ENCODE measurements around the gene HPSE2. TPM values are rescaled to one million over a fixed set of nuclear protein-coding genes. Genes with fewer than 3 reads are reported as not detected.

Gene HPSE2
- total RNA-seq, 1 experiment from 2014 or later: 0.05 TPM

GRCh38 chr10:98611436-98611835, 624.2 kb downstream of the HPSE2 start:
- Histone ChIP-seq H3K9me2 (ENCODE audit: insufficient read depth) (no peaks in the 10 kb centered on the region), H3K79me2 (ENCODE audit: insufficient read depth, low read length) (no peaks in the 10 kb centered on the region), H3K27ac (ENCODE audit: low read depth, low read length) (no peak overlapping the region), H3K27me3 (ENCODE audit: insufficient read depth, low read length) (peaks cover 47% of the 10 kb centered on the region), H3K4me2 (ENCODE audit: low read length) (no peak overlapping the region), H3K36me3 (ENCODE audit: control insufficient read depth in 1 of 2, insufficient read depth in 2 of 2, low read length in 2 of 2) (no peaks in the 10 kb centered on the region), H3K4me3 (replicated peaks in 1 of 2; ENCODE audit: low read depth in 1 of 2, low read length in 2 of 2) (no peak overlapping the region), H3K9me3 (ENCODE audit: control insufficient read depth in 1 of 2, insufficient read depth in 1 of 2, low read depth in 1 of 2, low read length in 2 of 2) (no peaks in the 10 kb centered on the region), H3K4me1 (ENCODE audit: control insufficient read depth in 1 of 2, insufficient read depth in 2 of 2, low read length in 2 of 2) (no peaks in the 10 kb centered on the region), H4K20me1 (ENCODE audit: insufficient read depth) (no peaks in the 10 kb centered on the region), H3K9ac (ENCODE audit: low read length) (no peak overlapping the region), H2AFZ (ENCODE audit: low read depth, low read length, poor library complexity, severe bottlenecking) (no peak overlapping the region)
- CTCF ChIA-PET: no interaction called here
- POLR2A ChIA-PET: no interaction called here
- no peak for ATAC-seq
- intact Hi-C loops (cut with micrococcal nuclease): no loop called here
- no peak for DNase-seq (ENCODE audit: low read depth, low spot score)
- RAD21 ChIA-PET (ENCODE audit: low non-redundant PET in 1 of 2, low total read pairs in 2 of 2, uncharacterized antibody in 2 of 2, unreplicated experiment in 2 of 2): no interaction called here
- TF ChIP-seq YY1 (IDR thresholded peaks at IDR 0.05; ENCODE audit: extremely low read depth, insufficient replicate concordance, low read depth, low read length): no peak
- no peak for TF ChIP-seq EGR1 (IDR thresholded peaks at IDR 0.05; ENCODE audit: low read depth)
- TF ChIP-seq EZH2phosphoT487 (IDR thresholded peaks at IDR 0.05; ENCODE audit: borderline replicate concordance): no peak
- TF ChIP-seq ZNF274 (IDR thresholded peaks at IDR 0.05; ENCODE audit: low read depth, low read length): no peak
- TF ChIP-seq TCF7L2 (IDR thresholded peaks at IDR 0.05; ENCODE audit: borderline replicate concordance, extremely low read depth, insufficient read depth, insufficient read length): no peak
- no peak for TF ChIP-seq SP1 (IDR thresholded peaks at IDR 0.05; ENCODE audit: low read depth)
- BruUV-seq (replicated peaks): no TSS peak

DNA sequence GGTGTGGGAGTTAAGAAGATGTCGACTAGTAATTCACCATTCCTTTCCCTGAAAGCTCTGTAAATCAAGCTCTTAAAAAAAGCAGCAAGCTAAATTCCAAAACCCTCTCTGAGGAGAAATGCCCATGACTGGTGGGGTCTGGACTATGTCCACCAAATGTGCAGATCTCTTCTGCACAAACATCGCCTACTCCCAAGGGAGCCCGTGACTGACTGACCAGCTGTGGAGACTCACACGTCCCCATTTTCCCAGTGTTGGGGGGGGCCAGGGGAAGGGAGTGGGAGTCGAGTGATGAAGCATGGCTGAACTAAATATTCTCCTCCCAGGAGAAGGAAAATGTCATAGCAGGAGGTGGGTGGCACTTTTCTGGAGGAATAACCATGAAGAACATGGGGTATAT, 624.8 kb downstream of the HPSE2 start:
- H3K36me3 ChIP-seq (ENCODE audit: control insufficient read depth in 1 of 2, insufficient read depth in 2 of 2, low read length in 2 of 2): no peaks in the 10 kb centered on the region
- peaks cover 53% of the 10 kb centered on the region for H3K27me3 ChIP-seq (ENCODE audit: insufficient read depth, low read length)
- no peaks in the 10 kb centered on the region for H3K79me2 ChIP-seq (ENCODE audit: insufficient read depth, low read length)
- RAD21 ChIA-PET (ENCODE audit: low non-redundant PET in 1 of 2, low total read pairs in 2 of 2, uncharacterized antibody in 2 of 2, unreplicated experiment in 2 of 2): no interaction called here
- no peaks in the 10 kb centered on the region for H4K20me1 ChIP-seq (ENCODE audit: insufficient read depth)
- TF ChIP-seq POLR2AphosphoS5 (IDR thresholded peaks at IDR 0.05; ENCODE audit: low read depth, low read length): no peak
- no peak for TF ChIP-seq ELF1 (IDR thresholded peaks at IDR 0.05; ENCODE audit: borderline replicate concordance, low read depth)
- TF ChIP-seq RAD21 (IDR thresholded peaks at IDR 0.05; ENCODE audit: low read depth): no peak
- no peak for TF ChIP-seq EZH2 (IDR thresholded peaks at IDR 0.05)
- no peak for TF ChIP-seq SRF (IDR thresholded peaks at IDR 0.05; ENCODE audit: low read depth)
- TF ChIP-seq CEBPB (IDR thresholded peaks at IDR 0.05; ENCODE audit: low read depth): no peak
- TF ChIP-seq ZBTB33 (IDR thresholded peaks at IDR 0.05; ENCODE audit: extremely low read depth, insufficient replicate concordance, low read length): no peak
- TF ChIP-seq, protein P1, sequence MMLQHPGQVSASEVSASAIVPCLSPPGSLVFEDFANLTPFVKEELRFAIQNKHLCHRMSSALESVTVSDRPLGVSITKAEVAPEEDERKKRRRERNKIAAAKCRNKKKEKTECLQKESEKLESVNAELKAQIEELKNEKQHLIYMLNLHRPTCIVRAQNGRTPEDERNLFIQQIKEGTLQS (IDR thresholded peaks at IDR 0.05): no peak
- no peak for TF ChIP-seq ZNF274 (IDR thresholded peaks at IDR 0.05; ENCODE audit: low read depth, low read length)
- no peak for TF ChIP-seq EZH2phosphoT487 (IDR thresholded peaks at IDR 0.05; ENCODE audit: borderline replicate concordance)
- TF ChIP-seq REST (IDR thresholded peaks at IDR 0.05; ENCODE audit: low read depth): no peak
- no peak for TF ChIP-seq CBX3 (IDR thresholded peaks at IDR 0.05; ENCODE audit: low read depth)
- CTCF ChIA-PET: no interaction called here
- no peak overlapping the region for H2AFZ ChIP-seq (ENCODE audit: low read depth, low read length, poor library complexity, severe bottlenecking)
- no peaks in the 10 kb centered on the region for H3K9me3 ChIP-seq (ENCODE audit: control insufficient read depth in 1 of 2, insufficient read depth in 1 of 2, low read depth in 1 of 2, low read length in 2 of 2)
- no peaks in the 10 kb centered on the region for H3K9me2 ChIP-seq (ENCODE audit: insufficient read depth)
- ATAC-seq (no peak), DNase-seq (ENCODE audit: low read depth, low spot score) (no peak)
- POLR2A ChIA-PET: no interaction called here
- no peak overlapping the region for H3K4me2 ChIP-seq (ENCODE audit: low read length)
- intact Hi-C loops (cut with micrococcal nuclease): no loop called here
- BruUV-seq (replicated peaks): no TSS peak
- H3K4me3 ChIP-seq (replicated peaks in 1 of 2; ENCODE audit: low read depth in 1 of 2, low read length in 2 of 2): no peak overlapping the region
- no peaks in the 10 kb centered on the region for H3K4me1 ChIP-seq (ENCODE audit: control insufficient read depth in 1 of 2, insufficient read depth in 2 of 2, low read length in 2 of 2)
- no peak overlapping the region for H3K9ac ChIP-seq (ENCODE audit: low read length)
- no peak overlapping the region for H3K27ac ChIP-seq (ENCODE audit: low read depth, low read length)

Data from HCT116 (cell line).